IPS DF 6.9 (cell line): ENCODE data around the gene MAN1B1.
A peak's percentile ranks its signal among the peaks of the same experiment; 100 is the strongest.

Experiments
- DNase-seq: peaks from one replicate; pipeline ENCODE4 v3.0.0-alpha.2; 2013; ENCODE audit warnings: low read depth, low spot score
- H3K27ac ChIP-seq: one replicate; pipeline ENCODE4 v1.5.1; 2013; ENCODE audit warnings: low read length, control low read depth
- H3K27me3 ChIP-seq: 2 replicates; pipeline ENCODE4 v1.6.1; 2013; ENCODE audit warnings: mild to moderate bottlenecking, low read length; ENCODE audit not compliant: control insufficient read depth, insufficient read depth
- H3K36me3 ChIP-seq: 2 replicates; pipeline ENCODE4 v1.6.1; 2013; ENCODE audit warnings: low read length; ENCODE audit not compliant: control insufficient read depth, insufficient read depth
- H3K4me1 ChIP-seq: 2 replicates; pipeline ENCODE4 v1.6.1; 2013; ENCODE audit warnings: low read length; ENCODE audit not compliant: control insufficient read depth, insufficient read depth
- H3K4me3 ChIP-seq: 2 replicates; pipeline ENCODE4 v1.5.1; 2013; ENCODE audit warnings: mild to moderate bottlenecking, low read length
- H3K9me3 ChIP-seq: 2 replicates; pipeline ENCODE4 v1.6.1; 2013; ENCODE audit warnings: low read length, inconsistent platforms; ENCODE audit not compliant: control insufficient read depth, insufficient read depth
- WGBS: extraction: QIAGEN DNeasy Blood & Tissue Kit; methylation state at CpG from one replicate; pipeline ENCODE4 v1.1.7; 2013; ENCODE audit warnings: mixed read lengths, missing lambda C conversion rate; ENCODE audit not compliant: insufficient read length, insufficient coverage; 5-methylcytosine and 5-hydroxymethylcytosine counted together

MAN1B1 gene

GRCh38 chr9:137044502-137045177 is 42.1 kb upstream of the MAN1B1 start:
- Histone ChIP-seq H3K27me3 (peaks cover 10% of the 10 kb centered on the region; the same call in 1 of the 2 replicates), H3K36me3 (no peaks in the 10 kb centered on the region; the same call in 1 of the 2 replicates), H3K4me1 (peaks cover 5% of the 10 kb centered on the region; the same call in 1 of the 2 replicates), H3K27ac (no peak overlapping the region), H3K9me3 (no peaks in the 10 kb centered on the region), H3K4me3 (peak overlapping the region; percentile 62; the same call in 1 of the 2 replicates)
- no peak for DNase-seq
- WGBS, result no CpG with 5 or more reads among the region's 18 CpGs

- Histone ChIP-seq H3K9me3 (no peaks in the 10 kb centered on the region), H3K4me1 (peaks cover 5% of the 10 kb centered on the region; the same call in 1 of the 2 replicates), H3K36me3 (no peaks in the 10 kb centered on the region; the same call in 1 of the 2 replicates), H3K4me3 (peak overlapping the region; percentile 62), H3K27me3 (peaks cover 13% of the 10 kb centered on the region; the same call in 1 of the 2 replicates), H3K27ac (no peak overlapping the region)
- DNase-seq, result no peak
- WGBS, result no CpG with 5 or more reads among the region's 96 CpGs
Measured at GRCh38 chr9:137045294-137046087, 41.3 kb upstream of the MAN1B1 start.

GRCh38 chr9:137046088-137046787 is 40.5 kb upstream of the MAN1B1 start, which contains the start of gene NPDC1:
Gene NPDC1, minus strand, starts transcription at chr9:137046177. Its CDS starts 188 bp downstream, at chr9:137045989.
- H3K27ac ChIP-seq, result no peak within 1 kb of the TSS
- peaks cover 5% of the 10 kb centered on the region; the same call in 1 of the 2 replicates for H3K4me1 ChIP-seq

DNA sequence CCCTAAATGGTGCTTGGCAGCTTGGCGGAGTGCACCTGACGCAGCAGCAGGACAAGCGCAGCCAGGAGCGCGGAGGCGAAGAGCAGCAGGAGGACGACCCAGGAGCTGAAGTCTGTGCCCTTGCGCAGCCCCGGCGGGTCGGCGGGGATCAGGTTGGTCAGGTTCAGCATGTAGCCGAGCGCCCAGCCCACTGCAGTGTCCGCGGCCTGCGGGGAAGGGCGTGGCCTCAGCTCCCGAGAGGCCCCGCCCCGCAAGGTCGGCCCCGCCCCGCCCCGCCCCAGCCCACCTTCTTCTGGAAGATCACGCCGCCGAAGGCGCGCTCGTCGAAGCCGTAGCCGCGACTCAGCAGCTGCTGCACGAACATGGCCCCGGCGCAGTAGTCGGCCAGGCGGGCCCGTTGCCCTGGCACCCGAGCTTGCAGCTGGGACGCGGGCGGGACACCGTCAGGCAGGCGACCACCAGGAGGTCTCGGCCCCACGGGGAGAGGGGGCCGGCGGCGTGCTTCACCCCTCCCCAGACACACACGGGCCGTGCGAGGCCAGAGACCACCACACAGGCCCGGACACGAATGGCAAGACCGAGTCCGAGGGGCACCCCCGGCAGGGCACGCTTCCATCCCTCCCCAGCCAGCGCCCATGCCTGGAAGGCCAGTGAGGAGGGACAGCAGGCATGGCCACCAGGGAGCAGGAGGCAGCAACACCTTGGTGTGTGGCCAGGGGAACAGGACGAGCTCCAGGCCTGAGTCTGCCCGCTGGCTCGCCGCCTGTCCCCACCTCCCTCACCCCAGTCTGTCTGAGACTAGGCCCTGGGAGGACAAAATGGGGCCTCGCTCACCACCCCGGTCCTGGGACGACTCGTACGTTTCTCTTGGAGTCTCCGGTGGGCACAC is 37.9 kb upstream of the MAN1B1 start:
- WGBS, result no CpG with 5 or more reads among the region's 72 CpGs
- Histone ChIP-seq H3K4me3 (no peak overlapping the region), H3K4me1 (peaks cover 5% of the 10 kb centered on the region; the same call in 1 of the 2 replicates), H3K27me3 (peaks cover 13% of the 10 kb centered on the region; the same call in 1 of the 2 replicates), H3K27ac (no peak overlapping the region), H3K9me3 (no peaks in the 10 kb centered on the region), H3K36me3 (no peaks in the 10 kb centered on the region; the same call in 1 of the 2 replicates)
- DNase-seq, result no peak

More at GRCh38 chr9:137046088-137046787, 40.5 kb upstream of the MAN1B1 start, which contains the start of gene NPDC1:
- WGBS, result no CpG with 5 or more reads among the region's 57 CpGs
- Histone ChIP-seq H3K36me3 (no peaks in the 10 kb centered on the region; the same call in 1 of the 2 replicates), H3K27me3 (peaks cover 13% of the 10 kb centered on the region; the same call in 1 of the 2 replicates), H3K4me3 (peak within 1 kb of the TSS; percentile 62), H3K9me3 (no peaks in the 10 kb centered on the region)
- DNase-seq, result peak; percentile 82

GRCh38 chr9:137049544-137050449 is 37.0 kb upstream of the MAN1B1 start:
- Histone ChIP-seq H3K27ac (no peak overlapping the region), H3K36me3 (no peaks in the 10 kb centered on the region), H3K9me3 (no peaks in the 10 kb centered on the region), H3K4me3 (no peak overlapping the region), H3K27me3 (peaks cover 11% of the 10 kb centered on the region; the same call in 1 of the 2 replicates), H3K4me1 (peaks cover 5% of the 10 kb centered on the region; the same call in 1 of the 2 replicates)
- no CpG with 5 or more reads among the region's 38 CpGs for WGBS
- DNase-seq, result no peak

GRCh38 chr9:137050570-137050969 is 36.2 kb upstream of the MAN1B1 start:
- no peak for DNase-seq
- H3K27me3 ChIP-seq, result peaks cover 8% of the 10 kb centered on the region; the same call in 1 of the 2 replicates
- no peak overlapping the region for H3K27ac ChIP-seq
- no peaks in the 10 kb centered on the region for H3K9me3 ChIP-seq
- H3K4me3 ChIP-seq, result no peak overlapping the region
- H3K4me1 ChIP-seq, result peaks cover 5% of the 10 kb centered on the region; the same call in 1 of the 2 replicates
- H3K36me3 ChIP-seq, result no peaks in the 10 kb centered on the region
- WGBS, result no CpG with 5 or more reads among the region's 5 CpGs

DNA sequence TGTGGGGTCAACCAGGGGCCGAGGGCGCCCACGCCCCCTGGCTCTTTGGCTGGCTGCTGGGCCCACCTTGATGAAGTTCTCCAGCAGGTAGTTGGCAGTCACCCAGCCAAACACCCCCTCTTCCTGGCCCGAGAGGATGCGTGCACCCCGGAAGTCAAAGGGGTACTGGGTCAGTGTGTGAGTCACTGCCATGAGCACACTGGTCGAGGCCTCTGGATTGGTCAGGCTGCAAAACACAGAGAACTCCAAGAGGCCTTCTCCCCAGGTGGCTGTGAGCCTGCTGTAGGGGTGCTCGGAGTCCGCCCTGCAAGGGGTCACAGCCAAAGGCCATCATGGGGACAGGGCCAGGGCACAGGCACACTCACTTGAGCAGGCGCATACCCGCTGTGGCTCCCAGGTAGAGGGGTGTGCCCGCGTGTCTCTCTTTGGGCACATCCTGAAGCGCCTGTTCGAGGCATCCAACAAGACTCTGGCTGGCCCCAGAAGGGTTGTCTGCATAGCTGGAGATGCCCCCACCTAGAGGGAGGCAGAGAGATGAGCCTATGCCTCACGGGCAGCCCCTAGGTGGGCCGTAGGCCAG is 35.5 kb upstream of the MAN1B1 start:
- H3K27ac ChIP-seq, result no peak overlapping the region
- H3K27me3 ChIP-seq, result peaks cover 8% of the 10 kb centered on the region; the same call in 1 of the 2 replicates
- H3K36me3 ChIP-seq, result no peaks in the 10 kb centered on the region
- no peaks in the 10 kb centered on the region for H3K9me3 ChIP-seq
- WGBS, result no CpG with 5 or more reads among the region's 17 CpGs
- H3K4me1 ChIP-seq, result peaks cover 5% of the 10 kb centered on the region; the same call in 1 of the 2 replicates
- H3K4me3 ChIP-seq, result no peak overlapping the region
- DNase-seq, result no peak

GRCh38 chr9:137052293-137052692 is 34.5 kb upstream of the MAN1B1 start:
- WGBS, result no CpG with 5 or more reads among the region's 8 CpGs
- no peak for DNase-seq
- no peaks in the 10 kb centered on the region for H3K9me3 ChIP-seq

More at GRCh38 chr9:137052293-137052692, 34.5 kb upstream of the MAN1B1 start:
- H3K4me1 ChIP-seq, result peaks cover 5% of the 10 kb centered on the region; the same call in 1 of the 2 replicates
- H3K27ac ChIP-seq, result no peak overlapping the region
- no peak overlapping the region for H3K4me3 ChIP-seq
- H3K36me3 ChIP-seq, result no peaks in the 10 kb centered on the region
- H3K27me3 ChIP-seq, result peaks cover 8% of the 10 kb centered on the region; the same call in 1 of the 2 replicates
